HG02642 (cell line): ENCODE results near the gene LGALS9B.
"Not testable (repeated sequence)": the region's sequence is repeated elsewhere in the genome, so short reads cannot be mapped to it uniquely, and the experiment has no call there.

Source experiments
- ATAC-seq: cut with Tn5 transposase; IDR thresholded peaks from one replicate; pipeline ENCODE4 v1.9.1; 2021; ENCODE audit warnings: mild to moderate bottlenecking; ENCODE audit not compliant: unreplicated experiment, poor library complexity

The LGALS9B gene

DNA sequence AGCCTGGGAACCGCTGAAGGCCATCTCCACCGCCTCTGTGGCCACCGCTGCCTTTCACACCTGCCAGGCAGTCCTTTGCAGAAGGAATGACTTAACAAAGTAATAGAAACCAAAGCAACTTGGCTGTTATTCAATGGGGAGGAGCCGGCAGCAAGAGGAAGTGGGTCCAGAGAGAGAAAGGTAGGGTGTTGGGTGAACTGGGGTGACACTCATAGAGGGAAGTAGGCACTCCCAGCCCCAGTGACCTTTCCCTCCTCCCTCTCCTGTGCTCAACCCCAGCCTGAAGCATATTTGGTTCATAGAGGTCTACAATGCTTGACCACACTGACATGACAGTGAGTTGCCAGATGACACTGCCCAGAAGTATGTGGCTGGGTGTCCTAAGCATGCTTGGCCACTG, at the start of gene LGALS9B:
Gene LGALS9B (minus strand): TSS at position 93 of the 400 bp plus-strand sequence. CDS start 69 bp downstream, at position 24.
- peak; percentile 71 for ATAC-seq

DNA sequence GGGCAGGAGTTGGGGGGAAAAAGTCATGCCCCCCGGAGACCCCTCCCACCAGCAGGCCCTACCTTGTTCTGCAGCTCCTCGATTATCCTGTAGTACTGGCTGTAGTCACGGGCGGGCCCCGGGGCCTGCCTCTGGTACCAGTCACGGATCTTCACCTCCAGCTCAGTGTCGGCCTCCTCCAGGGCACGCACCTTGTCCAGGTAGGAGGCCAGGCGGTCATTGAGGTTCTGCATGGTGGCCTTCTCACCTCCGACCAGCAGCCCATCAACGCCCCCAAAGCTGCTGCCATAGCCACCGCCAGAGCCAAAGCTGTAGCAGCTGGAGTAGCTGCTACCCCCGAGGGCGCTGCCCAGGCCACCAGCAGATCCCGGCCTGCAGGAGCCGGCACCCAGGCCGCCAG, 49.6 kb upstream of the LGALS9B start:
- not testable (repeated sequence) for ATAC-seq

DNA sequence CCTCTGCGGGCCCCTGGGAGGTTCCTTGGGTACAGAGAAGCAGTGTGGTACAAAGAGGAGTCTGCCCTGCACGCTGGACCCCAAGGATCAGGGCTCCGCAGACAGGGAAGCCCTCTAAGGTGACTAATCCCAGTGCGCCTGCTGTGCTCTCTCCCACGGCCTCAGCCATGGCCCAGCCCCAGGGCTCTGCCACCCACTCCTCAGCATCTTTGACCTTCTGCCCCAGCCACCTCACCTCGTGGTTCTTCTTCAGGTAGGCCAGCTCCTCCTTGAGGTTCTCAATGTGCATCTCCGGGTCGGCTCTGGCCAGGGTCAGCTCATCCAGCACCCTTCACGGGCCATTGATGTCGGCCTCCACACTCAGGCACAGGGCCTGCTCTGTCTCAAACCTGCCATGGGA, 47.8 kb upstream of the LGALS9B start:
- not testable (repeated sequence) for ATAC-seq

DNA sequence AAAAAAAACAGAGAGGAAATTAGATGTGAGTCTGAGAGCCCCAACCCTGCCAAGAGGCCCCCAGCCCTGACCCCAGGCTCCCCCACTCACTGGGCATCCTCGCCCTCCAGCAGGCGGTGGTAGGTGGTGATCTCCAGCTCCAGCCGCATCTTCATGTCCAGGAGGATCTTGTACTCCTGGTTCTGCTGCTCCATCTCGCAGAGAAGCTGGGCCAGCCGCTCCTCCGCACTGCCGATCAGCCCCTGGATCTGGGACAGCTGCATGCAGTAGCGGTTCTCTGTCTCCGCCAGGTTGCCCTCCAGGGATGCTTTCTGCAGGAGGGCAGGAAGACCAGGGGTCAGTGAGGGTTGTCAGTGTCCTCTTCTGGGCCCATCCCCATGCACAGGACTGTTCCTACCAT, 46.2 kb upstream of the LGALS9B start:
- not testable (repeated sequence) for ATAC-seq

DNA sequence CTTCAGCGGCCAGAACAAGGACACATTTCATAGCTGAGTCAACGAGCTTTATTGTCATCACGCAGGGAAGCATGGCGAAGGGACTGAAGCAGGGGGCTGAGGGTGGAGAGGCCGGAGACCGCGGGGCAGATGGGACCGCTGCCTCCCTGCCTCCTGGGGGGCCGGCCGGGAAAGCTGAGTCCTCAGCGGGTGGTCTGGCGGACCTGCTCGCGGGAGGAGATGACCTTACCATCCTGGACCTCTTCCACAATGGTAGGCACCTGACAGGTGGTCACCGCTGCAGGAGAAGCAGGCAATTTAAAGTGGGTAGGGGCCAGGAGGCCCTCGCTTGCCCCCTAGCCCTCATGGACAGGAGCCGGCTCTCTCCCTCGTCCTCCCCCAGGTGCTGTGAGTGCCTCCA, 45.0 kb upstream of the LGALS9B start:
- not testable (repeated sequence) for ATAC-seq

DNA sequence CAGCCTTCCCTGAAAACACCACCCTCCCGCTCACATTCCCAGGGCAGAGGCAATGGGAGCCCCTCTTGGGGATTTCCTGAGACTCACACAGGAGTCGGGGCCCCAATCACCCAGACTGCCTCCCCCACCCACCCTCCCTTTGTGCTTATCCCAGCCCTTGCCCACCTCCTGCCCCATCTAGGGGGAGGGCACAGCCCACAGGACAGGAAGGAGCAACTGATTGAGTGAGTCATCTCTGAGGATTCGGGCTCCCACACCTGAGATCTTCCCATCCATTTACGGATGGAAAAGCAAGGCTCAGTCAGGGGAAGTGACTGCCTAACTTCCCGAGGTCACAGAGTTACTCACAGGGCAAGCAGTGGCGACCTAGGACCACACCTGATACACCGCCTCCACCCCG, 44.4 kb upstream of the LGALS9B start:
- ATAC-seq = not testable (repeated sequence)

DNA sequence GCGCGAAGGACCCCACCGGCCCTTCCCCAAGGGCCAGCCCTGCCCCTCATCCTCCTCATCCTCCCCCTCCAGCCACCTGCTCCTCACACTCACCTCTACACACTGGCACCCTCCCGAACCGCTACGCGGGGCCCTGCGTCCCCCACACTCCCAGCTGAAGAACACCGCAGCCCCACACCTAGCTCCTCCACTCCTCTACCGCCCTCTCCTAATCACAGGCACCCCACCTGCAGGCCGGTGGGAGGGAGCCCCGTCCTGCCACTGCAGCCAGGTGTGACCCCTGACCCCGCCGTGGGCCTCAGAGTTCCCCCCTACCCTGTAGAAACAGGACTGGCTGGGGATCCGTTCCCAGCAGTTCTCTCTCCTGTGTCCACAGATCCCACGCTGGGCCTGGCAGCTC, 38.0 kb upstream of the LGALS9B start:
- not testable (repeated sequence) for ATAC-seq

DNA sequence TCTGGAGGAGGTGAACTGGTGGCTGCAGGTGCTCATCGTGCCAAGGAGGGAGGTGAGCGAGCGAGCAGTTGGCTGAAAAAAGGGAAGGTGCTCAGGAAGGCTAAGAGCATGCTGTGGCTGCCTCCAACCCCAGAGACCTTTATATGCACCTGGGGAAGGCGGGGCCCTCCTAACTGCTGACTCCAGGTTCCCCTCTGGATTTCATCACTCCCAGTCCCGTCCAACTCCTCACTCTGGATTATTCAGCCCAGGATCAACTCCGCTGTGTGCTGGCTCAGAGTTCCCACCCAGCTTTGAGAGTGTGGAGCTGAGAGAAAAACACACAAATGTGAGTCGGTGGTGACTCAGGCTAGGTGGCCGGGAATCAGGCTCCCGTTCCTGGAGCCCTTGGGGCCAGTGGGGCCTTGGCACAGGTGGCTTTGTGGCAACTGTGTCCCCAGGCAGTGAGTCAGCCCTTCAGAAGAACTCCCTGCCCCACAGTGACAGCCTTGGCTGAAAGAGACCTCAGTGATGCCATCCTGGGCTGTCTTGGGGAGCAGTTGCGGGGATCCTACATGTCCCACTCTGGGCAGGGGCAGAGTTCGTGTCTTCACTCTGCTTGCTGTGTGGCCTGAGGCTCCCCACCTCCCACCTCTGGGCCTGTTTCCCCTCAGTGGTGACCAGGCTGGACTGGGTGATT, 37.2 kb upstream of the LGALS9B start:
- not testable (repeated sequence) for ATAC-seq

DNA sequence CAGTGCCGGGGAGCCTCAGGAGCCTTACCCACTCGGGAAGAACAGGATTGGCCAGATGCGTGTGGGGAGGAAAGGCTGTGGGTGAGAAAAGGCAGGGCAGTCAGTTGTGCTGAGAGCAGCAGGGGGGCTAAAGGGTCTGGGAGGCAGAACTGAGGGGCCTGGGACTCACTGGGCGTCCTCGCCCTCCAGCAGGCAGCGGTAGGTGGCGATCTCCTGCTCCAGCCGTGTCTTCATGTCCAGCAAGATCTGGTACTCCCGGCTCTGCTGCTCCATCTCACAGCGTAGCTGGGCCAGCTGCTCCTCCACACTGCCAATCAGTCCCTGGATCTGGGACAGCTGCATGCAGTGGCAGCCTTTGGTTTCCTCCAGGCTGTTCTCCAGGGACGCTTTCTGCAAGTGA, 34.6 kb upstream of the LGALS9B start:
- ATAC-seq = not testable (repeated sequence)

DNA sequence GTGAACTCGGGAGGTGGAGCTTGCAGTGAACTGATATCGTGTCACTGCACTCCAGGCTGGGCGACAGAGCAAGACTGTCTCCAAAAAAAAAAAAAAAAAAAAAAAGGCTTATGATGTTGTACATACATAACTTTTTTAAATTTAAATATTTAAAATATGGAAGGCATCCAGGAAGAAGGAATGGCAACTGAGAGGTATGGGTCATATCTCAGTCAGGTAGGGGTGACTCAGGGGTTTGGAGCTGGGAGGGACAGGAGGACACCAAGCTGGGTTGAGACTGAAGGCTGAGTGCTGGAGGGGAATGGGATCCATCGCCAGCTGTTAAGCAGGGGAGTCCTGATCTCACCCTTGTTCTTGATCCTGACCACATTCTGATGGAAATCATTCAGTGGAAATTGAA, 33.0 kb upstream of the LGALS9B start:
- not testable (repeated sequence) for ATAC-seq

DNA sequence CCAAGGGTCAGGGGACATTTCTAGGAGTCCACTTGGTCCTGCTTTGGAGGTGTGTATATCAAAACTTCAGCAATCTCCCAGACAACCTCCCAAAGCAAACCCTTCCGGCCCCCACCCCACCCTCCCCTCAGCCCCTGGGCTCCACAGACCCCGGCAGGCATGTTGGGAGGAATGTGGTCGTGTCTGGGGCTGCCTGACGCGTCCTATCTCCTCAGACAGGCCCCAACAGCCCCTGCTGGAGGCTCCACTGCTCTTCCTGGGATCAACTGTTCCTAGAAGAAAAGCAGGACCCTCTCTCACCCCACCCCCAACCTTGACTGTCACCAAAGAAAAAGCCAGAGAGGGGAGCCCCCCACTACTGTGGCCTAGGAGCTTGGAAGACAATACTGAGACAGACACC, 28.1 kb upstream of the LGALS9B start:
- not testable (repeated sequence) for ATAC-seq

DNA sequence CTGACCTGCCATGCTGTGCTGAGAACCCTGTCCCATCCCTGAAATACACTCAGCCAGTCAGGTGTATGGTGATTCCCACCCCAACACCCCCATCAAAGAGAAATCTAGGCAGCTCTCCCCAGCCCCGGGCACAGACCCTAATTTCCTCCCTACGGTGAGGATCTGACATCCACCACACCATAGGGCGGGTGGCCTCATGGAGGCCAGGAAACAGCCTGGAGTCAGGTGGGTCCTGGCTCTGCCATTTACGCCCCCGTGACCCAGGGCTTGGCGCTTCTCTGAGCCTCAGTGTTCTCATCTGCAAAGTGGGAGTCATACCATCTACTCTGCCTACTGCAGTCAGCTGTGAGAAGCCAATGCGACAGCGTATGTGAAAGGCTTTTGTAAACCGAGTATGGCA, 27.4 kb upstream of the LGALS9B start:
- ATAC-seq = not testable (repeated sequence)

DNA sequence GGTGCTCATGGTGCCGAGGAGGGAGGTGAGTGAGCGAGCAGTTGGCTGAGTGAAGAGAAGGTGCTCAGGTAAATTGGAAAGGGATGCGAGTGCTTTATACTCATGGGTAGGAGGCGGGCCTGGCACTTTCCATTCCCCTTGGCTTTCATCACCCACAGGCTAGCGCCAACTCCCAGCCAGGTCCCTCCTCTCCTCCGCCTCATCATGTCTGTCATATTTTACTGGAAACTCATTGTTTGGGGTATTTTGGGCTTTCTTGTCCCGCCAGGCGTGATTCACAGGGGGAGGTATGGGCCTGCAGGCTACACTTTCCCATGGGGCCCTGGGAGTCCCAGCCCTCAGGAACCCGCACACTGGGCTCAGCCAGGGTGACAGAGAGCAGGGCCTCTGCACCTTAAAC, 26.8 kb upstream of the LGALS9B start:
- ATAC-seq = not testable (repeated sequence)

DNA sequence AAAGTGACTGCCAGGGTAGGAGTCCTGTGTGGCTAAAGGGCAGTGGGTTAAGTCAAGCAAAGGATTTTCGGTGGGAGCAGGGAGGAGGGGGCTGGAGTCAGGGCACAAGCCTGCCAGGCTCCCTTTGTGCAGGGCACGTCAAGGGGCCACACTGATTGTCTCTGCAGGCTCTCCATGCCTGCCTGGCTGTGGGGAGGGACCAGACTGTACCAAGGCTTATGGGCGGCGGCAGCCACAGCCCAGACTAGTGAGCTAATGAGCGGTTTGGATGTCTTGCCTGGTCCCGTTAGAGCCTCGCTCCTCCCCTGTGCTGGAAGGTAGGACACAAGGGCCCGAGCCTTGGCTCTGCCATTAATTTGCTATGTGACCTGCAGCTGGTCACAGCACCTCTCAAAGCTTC, 25.6 kb upstream of the LGALS9B start:
- ATAC-seq = not testable (repeated sequence)

DNA sequence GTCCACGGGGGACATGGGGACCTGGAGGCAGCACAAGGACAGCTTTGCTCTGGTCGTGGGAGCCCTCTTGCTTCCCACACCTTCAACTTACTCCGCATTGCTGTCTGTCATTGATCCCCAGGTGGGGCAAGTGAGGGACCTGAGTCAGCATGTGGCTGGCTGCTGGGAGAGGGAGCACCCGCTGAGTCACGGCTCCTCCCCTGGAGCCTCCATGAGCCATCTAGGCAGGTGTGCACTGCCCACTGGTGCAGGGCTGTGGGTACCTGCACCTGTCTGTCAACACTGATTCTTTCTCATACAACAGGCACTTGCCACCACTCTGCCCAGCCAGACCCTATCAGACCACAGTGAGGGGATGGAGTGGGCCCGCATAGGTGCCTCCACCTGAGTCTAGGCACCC, 24.8 kb upstream of the LGALS9B start:
- ATAC-seq = not testable (repeated sequence)

DNA sequence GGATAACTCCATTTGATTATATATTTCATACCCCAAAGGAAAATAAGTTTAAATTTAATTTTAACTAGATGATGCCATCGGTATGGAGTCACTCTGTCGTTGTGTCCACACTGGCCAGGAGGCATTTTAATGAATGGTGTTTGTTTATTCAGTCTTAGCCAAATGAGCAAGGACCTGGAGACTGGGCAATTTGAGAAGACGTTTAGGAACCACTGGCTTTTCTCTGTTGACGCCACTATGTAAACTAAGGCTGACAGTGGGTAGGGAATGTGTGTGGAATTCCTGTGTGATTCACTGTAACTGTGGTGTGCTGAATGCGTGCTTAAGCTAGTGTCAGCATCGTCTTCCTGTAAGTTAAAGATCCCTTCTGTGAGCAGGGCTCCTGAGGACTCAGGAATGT, 17.6 kb upstream of the LGALS9B start:
- not testable (repeated sequence) for ATAC-seq

DNA sequence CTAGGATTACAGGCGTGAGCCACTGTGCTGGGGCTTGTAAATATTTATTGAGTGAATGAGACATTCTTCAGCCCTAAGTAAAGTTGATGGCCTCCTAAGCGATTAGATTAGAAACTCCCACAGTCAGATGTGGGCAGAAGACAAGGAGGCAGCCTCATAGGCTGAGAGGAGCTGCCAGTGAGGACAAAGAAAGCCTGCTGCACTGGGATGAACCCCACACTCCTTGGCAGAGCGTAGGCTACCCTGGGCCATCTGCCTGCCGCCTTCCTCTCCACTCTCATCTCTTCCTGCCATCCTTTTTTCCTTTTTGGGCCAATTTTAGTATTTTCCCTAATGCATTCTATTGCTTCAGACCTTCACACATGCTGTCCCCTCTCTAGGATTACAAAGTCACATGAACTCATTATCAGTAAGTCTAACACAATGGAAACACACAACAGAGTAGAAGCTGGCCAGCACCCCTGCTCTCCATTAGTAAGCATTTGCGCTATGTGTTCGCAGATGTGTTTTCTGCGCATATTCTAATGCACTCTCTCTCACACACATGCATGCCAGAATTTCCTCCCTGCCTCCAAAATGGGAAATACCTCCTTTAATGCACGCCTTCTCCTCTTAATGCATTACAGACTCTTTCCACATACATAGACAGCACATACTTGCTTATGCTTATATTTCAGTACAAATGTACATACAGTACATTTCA, 12.7 kb upstream of the LGALS9B start:
- ATAC-seq = not testable (repeated sequence)

DNA sequence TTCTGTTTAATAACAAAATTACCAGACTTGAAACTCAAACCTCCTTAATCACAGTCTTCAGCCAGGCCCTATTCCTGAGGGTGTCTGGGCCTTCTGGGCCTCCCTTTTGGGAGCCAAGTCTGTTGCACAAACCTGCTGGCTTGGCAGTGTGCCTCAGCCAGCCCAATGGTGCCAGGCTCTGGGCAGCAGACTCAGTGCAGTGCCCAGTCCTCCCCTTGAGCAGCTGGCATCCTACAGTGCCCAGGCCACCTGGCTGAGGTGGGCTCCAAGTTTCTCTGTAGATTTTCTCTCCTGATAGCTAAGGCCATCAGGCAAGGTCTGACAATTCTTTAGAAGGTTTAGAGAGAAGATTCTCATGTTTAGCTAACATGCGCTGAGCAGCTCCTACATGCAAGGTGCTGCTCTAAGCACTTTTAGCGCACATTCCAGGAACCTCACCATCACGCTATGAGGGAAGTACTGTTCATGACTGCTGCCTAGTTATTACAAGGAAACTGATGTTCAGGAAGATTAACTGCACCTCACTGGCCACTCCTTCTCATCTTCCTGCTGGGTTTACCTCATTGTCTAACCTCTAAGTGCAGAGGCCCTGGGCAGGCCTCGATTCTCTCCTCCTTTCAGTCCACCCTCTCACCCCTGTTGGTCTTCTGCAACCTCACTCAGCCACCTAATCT, 10.2 kb upstream of the LGALS9B start:
- not testable (repeated sequence) for ATAC-seq

DNA sequence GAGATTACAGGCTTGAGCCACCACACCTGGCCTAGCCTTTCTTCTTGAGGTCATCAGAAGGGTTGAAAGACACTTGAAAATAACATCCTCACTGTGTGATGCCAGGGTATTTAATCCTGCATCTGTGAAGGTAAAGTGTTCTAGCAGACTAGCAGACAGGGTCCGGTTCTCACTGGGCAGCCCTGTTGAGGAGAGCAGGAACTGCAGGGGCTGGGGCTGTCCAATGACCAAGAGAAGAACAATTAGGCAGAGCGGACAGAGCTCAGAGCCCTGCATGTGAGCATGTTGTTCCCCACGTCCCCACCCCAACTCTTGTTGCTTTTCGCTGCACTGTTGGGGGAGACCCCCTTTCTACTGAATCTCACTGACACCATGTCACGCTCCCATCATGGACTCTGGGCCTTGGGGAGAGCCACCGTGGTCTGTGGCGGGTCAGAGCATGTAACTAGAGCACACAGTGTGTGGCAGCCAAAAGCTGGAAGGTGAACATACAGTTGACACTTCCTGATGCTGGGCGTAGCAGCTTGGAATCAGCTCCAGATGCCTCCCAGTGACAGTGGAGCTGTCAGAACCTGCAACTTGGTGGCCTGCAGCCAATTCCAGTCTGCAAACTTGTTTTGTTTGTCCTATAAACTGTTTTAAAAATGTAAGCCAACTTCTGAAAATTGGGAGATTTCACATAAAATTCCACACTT, 7.9 kb upstream of the LGALS9B start:
- ATAC-seq = not testable (repeated sequence)

DNA sequence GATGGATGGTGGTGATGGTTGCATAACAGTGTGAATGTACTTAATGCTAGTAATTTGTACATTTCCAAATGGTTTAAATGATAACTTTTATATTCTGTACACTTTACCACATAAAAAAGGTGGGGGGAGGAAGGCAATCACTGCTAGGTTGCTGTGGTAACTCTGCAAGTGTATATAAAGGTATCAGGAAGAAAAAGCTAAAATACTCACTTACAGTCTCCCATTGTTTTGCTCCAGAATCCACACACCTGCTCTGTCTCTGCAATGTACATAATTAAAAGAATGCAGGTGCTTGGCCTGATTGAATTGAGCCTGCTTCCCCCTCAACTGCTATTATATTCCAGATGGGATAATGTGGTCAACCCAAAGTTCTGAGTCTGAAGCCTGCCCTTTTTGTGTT, 6.7 kb upstream of the LGALS9B start:
- not testable (repeated sequence) for ATAC-seq

DNA sequence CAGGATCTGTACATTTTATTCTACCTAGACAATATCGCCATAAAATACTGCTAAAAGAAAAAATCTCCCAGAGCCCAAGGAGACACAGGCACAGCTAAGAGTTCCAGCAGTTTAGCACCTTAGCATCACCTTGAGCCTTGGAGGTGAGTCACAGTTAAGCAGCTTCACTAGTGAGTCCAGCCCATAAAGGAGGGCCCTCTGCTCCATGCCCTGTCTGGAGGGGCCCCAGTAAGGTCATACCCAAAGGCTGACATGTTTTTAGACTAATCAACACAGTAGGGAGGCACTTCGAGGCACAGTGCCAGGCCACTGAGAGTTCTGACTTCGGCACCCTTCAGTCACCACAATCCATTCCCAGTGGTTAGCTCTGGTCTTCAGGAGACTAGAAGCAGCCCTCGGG, 2.6 kb upstream of the LGALS9B start:
- ATAC-seq = not testable (repeated sequence)
